ENCODE measurements around the gene PKN2. TPM values are rescaled to one million over a fixed set of nuclear protein-coding genes. Genes with fewer than 3 reads are reported as not detected.
"Not testable (repeated sequence)": the region's sequence is repeated elsewhere in the genome, so short reads cannot be mapped to it uniquely, and the experiment has no call there.

The PKN2 gene
- total RNA-seq, 2 donors from 2014 or later = 64.6 to 71.1 TPM

GRCh38 chr1:88847643-88848042 is 163.6 kb downstream of the PKN2 start:
- no peaks in the 10 kb centered on the region for H3K9me3 ChIP-seq (ENCODE audit: control insufficient read depth, low read length)
- no peak for DNase-seq
- Mint-ChIP-seq H3K4me3 (no peak overlapping the region), H3K4me1 (no peaks in the 10 kb centered on the region), H3K36me3 (ENCODE audit: low read depth) (peaks cover 6% of the 10 kb centered on the region), H3K9me3 (no peaks in the 10 kb centered on the region), H3K27ac (no peak overlapping the region), H3K27me3 (ENCODE audit: insufficient read depth) (no peaks in the 10 kb centered on the region)
- H3K36me3 ChIP-seq (ENCODE audit: control insufficient read depth, insufficient read depth, low read length) = peaks cover 4% of the 10 kb centered on the region
- H3K4me1 ChIP-seq (ENCODE audit: control insufficient read depth, insufficient read depth, low read length) = no peaks in the 10 kb centered on the region
- 35% methylated on average over 1 of the region's 1 CpG; no CpG with 5 or more reads in 1 of the 2 experiments for WGBS, 2 experiments (ENCODE audit: insufficient coverage in 1 of 2, insufficient read length in 1 of 2)
- H3K9ac ChIP-seq (ENCODE audit: extremely low read depth, low read length, poor library complexity, severe bottlenecking) = no peak overlapping the region
- H3K4me3 ChIP-seq (ENCODE audit: low read length) = no peak overlapping the region
- H3K27me3 ChIP-seq (ENCODE audit: control insufficient read depth, insufficient read depth, low read length, poor library complexity, severe bottlenecking) = no peaks in the 10 kb centered on the region
- no peak overlapping the region for H3K27ac ChIP-seq (ENCODE audit: low read depth, low read length)
- no peak for TF ChIP-seq CTCF (conservative IDR thresholded peaks at IDR 0.05)

- Mint-ChIP-seq H3K27me3 (ENCODE audit: insufficient read depth) (no peaks in the 10 kb centered on the region), H3K4me3 (no peak overlapping the region), H3K36me3 (ENCODE audit: low read depth) (peaks cover 19% of the 10 kb centered on the region), H3K9me3 (no peaks in the 10 kb centered on the region), H3K4me1 (no peaks in the 10 kb centered on the region), H3K27ac (no peak overlapping the region)
- Histone ChIP-seq H3K27ac (ENCODE audit: low read depth, low read length) (no peak overlapping the region), H3K4me1 (ENCODE audit: control insufficient read depth, insufficient read depth, low read length) (no peaks in the 10 kb centered on the region), H3K4me3 (ENCODE audit: low read length) (no peak overlapping the region), H3K9me3 (ENCODE audit: control insufficient read depth, low read length) (no peaks in the 10 kb centered on the region), H3K9ac (ENCODE audit: extremely low read depth, low read length, poor library complexity, severe bottlenecking) (no peak overlapping the region), H3K36me3 (ENCODE audit: control insufficient read depth, insufficient read depth, low read length) (peaks cover 27% of the 10 kb centered on the region), H3K27me3 (ENCODE audit: control insufficient read depth, insufficient read depth, low read length, poor library complexity, severe bottlenecking) (no peaks in the 10 kb centered on the region)
- TF ChIP-seq CTCF (conservative IDR thresholded peaks at IDR 0.05) = no peak
- no peak for DNase-seq
- WGBS, 2 experiments (ENCODE audit: insufficient coverage in 1 of 2, insufficient read length in 1 of 2) = 94 to 100% methylated on average over 3 to 6 of the region's 6 CpGs
Measured at GRCh38 chr1:88851303-88852063, 167.4 kb downstream of the PKN2 start.

GRCh38 chr1:88867743-88868521 is 183.9 kb downstream of the PKN2 start:
- DNase-seq = no peak
- Mint-ChIP-seq H3K36me3 (ENCODE audit: low read depth) (peaks cover 14% of the 10 kb centered on the region), H3K9me3 (no peaks in the 10 kb centered on the region), H3K27me3 (ENCODE audit: insufficient read depth) (no peaks in the 10 kb centered on the region), H3K4me1 (no peaks in the 10 kb centered on the region), H3K27ac (no peak overlapping the region), H3K4me3 (no peak overlapping the region)
- H3K36me3 ChIP-seq (ENCODE audit: control insufficient read depth, insufficient read depth, low read length) = peaks cover 9% of the 10 kb centered on the region
- no peak overlapping the region for H3K27ac ChIP-seq (ENCODE audit: low read depth, low read length)
- no peaks in the 10 kb centered on the region for H3K4me1 ChIP-seq (ENCODE audit: control insufficient read depth, insufficient read depth, low read length)
- H3K27me3 ChIP-seq (ENCODE audit: control insufficient read depth, insufficient read depth, low read length, poor library complexity, severe bottlenecking) = no peaks in the 10 kb centered on the region
- no peak overlapping the region for H3K4me3 ChIP-seq (ENCODE audit: low read length)
- no peak for TF ChIP-seq CTCF (conservative IDR thresholded peaks at IDR 0.05)
- no peaks in the 10 kb centered on the region for H3K9me3 ChIP-seq (ENCODE audit: control insufficient read depth, low read length)
- no peak overlapping the region for H3K9ac ChIP-seq (ENCODE audit: extremely low read depth, low read length, poor library complexity, severe bottlenecking)
- 89 to 100% methylated on average over 1 to 5 of the region's 6 CpGs for WGBS, 2 experiments (ENCODE audit: insufficient coverage in 1 of 2, insufficient read length in 1 of 2)

GRCh38 chr1:88869644-88870043 is 185.6 kb downstream of the PKN2 start:
- peaks cover 11% of the 10 kb centered on the region for H3K36me3 Mint-ChIP-seq (ENCODE audit: low read depth)
- DNase-seq; H3K4me3 ChIP-seq (ENCODE audit: low read length); H3K9me3 ChIP-seq (ENCODE audit: control insufficient read depth, low read length); H3K4me1 ChIP-seq (ENCODE audit: control insufficient read depth, insufficient read depth, low read length); H3K27ac ChIP-seq (ENCODE audit: low read depth, low read length); H3K36me3 ChIP-seq (ENCODE audit: control insufficient read depth, insufficient read depth, low read length); H3K27ac Mint-ChIP-seq; H3K9ac ChIP-seq (ENCODE audit: extremely low read depth, low read length, poor library complexity, severe bottlenecking); H3K27me3 ChIP-seq (ENCODE audit: control insufficient read depth, insufficient read depth, low read length, poor library complexity, severe bottlenecking); H3K27me3 Mint-ChIP-seq (ENCODE audit: insufficient read depth); H3K4me1 Mint-ChIP-seq; H3K4me3 Mint-ChIP-seq; H3K9me3 Mint-ChIP-seq: not testable (repeated sequence)
- 88 to 94% methylated on average over 14 of the region's 14 CpGs for WGBS, 2 experiments (ENCODE audit: insufficient coverage in 1 of 2, insufficient read length in 1 of 2)
